ENCODE data around the gene TIMM17A.

DNA sequence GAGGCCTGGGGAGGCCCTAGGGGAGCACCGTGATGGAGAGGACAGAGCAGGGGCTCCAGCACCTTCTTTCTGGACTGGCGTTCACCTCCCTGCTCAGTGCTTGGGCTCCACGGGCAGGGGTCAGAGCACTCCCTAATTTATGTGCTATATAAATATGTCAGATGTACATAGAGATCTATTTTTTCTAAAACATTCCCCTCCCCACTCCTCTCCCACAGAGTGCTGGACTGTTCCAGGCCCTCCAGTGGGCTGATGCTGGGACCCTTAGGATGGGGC is 60.3 kb downstream of the TIMM17A start:
- TF ChIP-seq, protein P1, sequence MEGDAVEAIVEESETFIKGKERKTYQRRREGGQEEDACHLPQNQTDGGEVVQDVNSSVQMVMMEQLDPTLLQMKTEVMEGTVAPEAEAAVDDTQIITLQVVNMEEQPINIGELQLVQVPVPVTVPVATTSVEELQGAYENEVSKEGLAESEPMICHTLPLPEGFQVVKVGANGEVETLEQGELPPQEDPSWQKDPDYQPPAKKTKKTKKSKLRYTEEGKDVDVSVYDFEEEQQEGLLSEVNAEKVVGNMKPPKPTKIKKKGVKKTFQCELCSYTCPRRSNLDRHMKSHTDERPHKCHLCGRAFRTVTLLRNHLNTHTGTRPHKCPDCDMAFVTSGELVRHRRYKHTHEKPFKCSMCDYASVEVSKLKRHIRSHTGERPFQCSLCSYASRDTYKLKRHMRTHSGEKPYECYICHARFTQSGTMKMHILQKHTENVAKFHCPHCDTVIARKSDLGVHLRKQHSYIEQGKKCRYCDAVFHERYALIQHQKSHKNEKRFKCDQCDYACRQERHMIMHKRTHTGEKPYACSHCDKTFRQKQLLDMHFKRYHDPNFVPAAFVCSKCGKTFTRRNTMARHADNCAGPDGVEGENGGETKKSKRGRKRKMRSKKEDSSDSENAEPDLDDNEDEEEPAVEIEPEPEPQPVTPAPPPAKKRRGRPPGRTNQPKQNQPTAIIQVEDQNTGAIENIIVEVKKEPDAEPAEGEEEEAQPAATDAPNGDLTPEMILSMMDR (IDR thresholded peaks at IDR 0.05; ENCODE audit: borderline replicate concordance, extremely low read depth, low read length, poor library complexity, severe bottlenecking) = no peak
- TF ChIP-seq EZH2 (IDR thresholded peaks at IDR 0.05; ENCODE audit: borderline replicate concordance, low read depth, low read length, severe bottlenecking) = no peak
